GM12892 (cell line): Measurements from ENCODE around the gene SOX18.

ENCODE experiments used
- POLR2A ChIP-seq: IDR thresholded peaks from 2 replicates; pipeline ENCODE4 v1.6.1; 2011; ENCODE audit warnings: low read depth, low read length, control low read depth
- POLR2AphosphoS5 ChIP-seq: IDR thresholded peaks from 2 replicates; pipeline ENCODE4 v1.6.1; 2011; ENCODE audit warnings: low read depth, low read length, control low read depth
- TAF1 ChIP-seq: IDR thresholded peaks from 2 replicates; pipeline ENCODE4 v1.6.1; 2011; ENCODE audit warnings: low read depth, mild to moderate bottlenecking, control low read depth, low read length, borderline replicate concordance

GRCh38 chr20:64003960-64004725 is 45.3 kb downstream of the SOX18 start:
- TF ChIP-seq POLR2AphosphoS5 (no peak), POLR2A (no peak), TAF1 (no peak)
